Measurements from ENCODE around the gene IL17B.
"Not testable (repeated sequence)": the region's sequence is repeated elsewhere in the genome, so short reads cannot be mapped to it uniquely, and the experiment has no call there.

The IL17B gene

GRCh38 chr5:149392718-149393117 lies 13.6 kb upstream of the IL17B start:
- Histone ChIP-seq H3K4me2 (ENCODE audit: low read depth, low read length) (no peak overlapping the region), H2AFZ (ENCODE audit: low read length) (no peak overlapping the region), H3F3A (ENCODE audit: insufficient read depth, low read length) (no peaks in the 10 kb centered on the region), H3K4me3 (ENCODE audit: low read length) (no peak overlapping the region), H3K79me2 (ENCODE audit: low read length) (no peaks in the 10 kb centered on the region), H3K9me2 (replicated peaks; ENCODE audit: insufficient read depth, low read length) (no peaks in the 10 kb centered on the region), H3K27ac (ENCODE audit: low read length) (no peak overlapping the region), H3K9me3 (replicated peaks; ENCODE audit: insufficient read depth, low read length) (no peaks in the 10 kb centered on the region), H4K20me1 (ENCODE audit: insufficient read depth, low read length) (no peaks in the 10 kb centered on the region), H3K9ac (ENCODE audit: low read length) (no peak overlapping the region), H3K27me3 (replicated peaks; ENCODE audit: insufficient read depth, low read length) (no peaks in the 10 kb centered on the region), H3K36me3 (replicated peaks; ENCODE audit: insufficient read depth, low read length) (no peaks in the 10 kb centered on the region), H3K4me1 (ENCODE audit: low read length) (no peaks in the 10 kb centered on the region)
- DNase-seq: no peak
- TF ChIP-seq EZH2 (optimal IDR thresholded peaks at IDR 0.05; ENCODE audit: low read depth, low read length) (no peak), EZH2phosphoT487 (IDR thresholded peaks at IDR 0.05; ENCODE audit: low read length) (no peak), CTCF (IDR thresholded peaks at IDR 0.05; ENCODE audit: low read length) (no peak)

GRCh38 chr5:149391524-149391923 lies 12.4 kb upstream of the IL17B start:
- no peak for TF ChIP-seq CTCF (IDR thresholded peaks at IDR 0.05; ENCODE audit: low read length)
- no peak for TF ChIP-seq EZH2 (optimal IDR thresholded peaks at IDR 0.05; ENCODE audit: low read depth, low read length)
- no peak for TF ChIP-seq EZH2phosphoT487 (IDR thresholded peaks at IDR 0.05; ENCODE audit: low read length)
- H3K4me3 ChIP-seq (ENCODE audit: low read length): no peak overlapping the region
- no peaks in the 10 kb centered on the region for H3K9me2 ChIP-seq (replicated peaks; ENCODE audit: insufficient read depth, low read length)
- H4K20me1 ChIP-seq (ENCODE audit: insufficient read depth, low read length): no peaks in the 10 kb centered on the region
- H3K36me3 ChIP-seq (replicated peaks; ENCODE audit: insufficient read depth, low read length): no peaks in the 10 kb centered on the region
- no peak overlapping the region for H3K9ac ChIP-seq (ENCODE audit: low read length)
- H3K4me1 ChIP-seq (ENCODE audit: low read length): no peaks in the 10 kb centered on the region
- H3K79me2 ChIP-seq (ENCODE audit: low read length): no peaks in the 10 kb centered on the region
- H3K27ac ChIP-seq (ENCODE audit: low read length): no peak overlapping the region
- DNase-seq: no peak
- H2AFZ ChIP-seq (ENCODE audit: low read length): no peak overlapping the region
- no peak overlapping the region for H3K4me2 ChIP-seq (ENCODE audit: low read depth, low read length)
- H3F3A ChIP-seq (ENCODE audit: insufficient read depth, low read length): no peaks in the 10 kb centered on the region
- no peaks in the 10 kb centered on the region for H3K9me3 ChIP-seq (replicated peaks; ENCODE audit: insufficient read depth, low read length)
- no peaks in the 10 kb centered on the region for H3K27me3 ChIP-seq (replicated peaks; ENCODE audit: insufficient read depth, low read length)

- H3K9ac ChIP-seq (ENCODE audit: low read length); H3K4me3 ChIP-seq (ENCODE audit: low read length); H3K27ac ChIP-seq (ENCODE audit: low read length); H3K79me2 ChIP-seq (ENCODE audit: low read length); H4K20me1 ChIP-seq (ENCODE audit: insufficient read depth, low read length); H3K36me3 ChIP-seq (replicated peaks; ENCODE audit: insufficient read depth, low read length); H2AFZ ChIP-seq (ENCODE audit: low read length); H3K4me2 ChIP-seq (ENCODE audit: low read depth, low read length); H3K4me1 ChIP-seq (ENCODE audit: low read length); H3K9me2 ChIP-seq (replicated peaks; ENCODE audit: insufficient read depth, low read length); H3K27me3 ChIP-seq (replicated peaks; ENCODE audit: insufficient read depth, low read length); H3F3A ChIP-seq (ENCODE audit: insufficient read depth, low read length); H3K9me3 ChIP-seq (replicated peaks; ENCODE audit: insufficient read depth, low read length); DNase-seq: not testable (repeated sequence)
These were observed 12.0 kb upstream of the IL17B start for GRCh38 chr5:149391076-149391475.

- Histone ChIP-seq H3K36me3 (replicated peaks; ENCODE audit: insufficient read depth, low read length) (no peaks in the 10 kb centered on the region), H3K9ac (ENCODE audit: low read length) (no peak overlapping the region), H3F3A (ENCODE audit: insufficient read depth, low read length) (no peaks in the 10 kb centered on the region), H3K27me3 (replicated peaks; ENCODE audit: insufficient read depth, low read length) (no peaks in the 10 kb centered on the region), H3K4me2 (ENCODE audit: low read depth, low read length) (no peak overlapping the region), H3K27ac (ENCODE audit: low read length) (no peak overlapping the region), H3K4me1 (ENCODE audit: low read length) (no peaks in the 10 kb centered on the region), H3K4me3 (ENCODE audit: low read length) (no peak overlapping the region), H3K79me2 (ENCODE audit: low read length) (no peaks in the 10 kb centered on the region), H3K9me3 (replicated peaks; ENCODE audit: insufficient read depth, low read length) (no peaks in the 10 kb centered on the region), H2AFZ (ENCODE audit: low read length) (no peak overlapping the region), H4K20me1 (ENCODE audit: insufficient read depth, low read length) (no peaks in the 10 kb centered on the region), H3K9me2 (replicated peaks; ENCODE audit: insufficient read depth, low read length) (no peaks in the 10 kb centered on the region)
- DNase-seq: no peak
- TF ChIP-seq CTCF (IDR thresholded peaks at IDR 0.05; ENCODE audit: low read length): no peak
- no peak for TF ChIP-seq EZH2 (optimal IDR thresholded peaks at IDR 0.05; ENCODE audit: low read depth, low read length)
- no peak for TF ChIP-seq EZH2phosphoT487 (IDR thresholded peaks at IDR 0.05; ENCODE audit: low read length)
These were observed 10.7 kb upstream of the IL17B start for GRCh38 chr5:149389552-149390495.
